Gastroesophageal sphincter (tissue), 3 donors: ENCODE data around the gene OR2L3.

Source experiments
- POLR2A ChIP-seq, 2 donors: fragments of 450-650 bp; IDR thresholded peaks; one replicate each; pipeline ENCODE4 v1.6.1; 2017; ENCODE audit warnings: antibody characterized with exemption in 2 of 2, mild to moderate bottlenecking in 2 of 2, moderate library complexity in 1 of 2
- POLR2AphosphoS5 ChIP-seq: sonication (generic); formaldehyde crosslinking; IDR thresholded peaks from one replicate; pipeline ENCODE4 v1.6.1; 2017; ENCODE audit warnings: antibody characterized with exemption
- TF ChIP-seq, protein P1 (sequence below), 4 experiments: fragments of 200-600 bp in 2 of 4; fragments of 450-650 bp in 2 of 4; sonication (generic) in 1 of 4; IDR thresholded peaks; one replicate each; pipeline ENCODE4 v1.5.1; 2017 to 2019; ENCODE audit warnings: antibody characterized with exemption in 4 of 4, mild to moderate bottlenecking in 2 of 4, moderate library complexity in 2 of 4

DNA sequence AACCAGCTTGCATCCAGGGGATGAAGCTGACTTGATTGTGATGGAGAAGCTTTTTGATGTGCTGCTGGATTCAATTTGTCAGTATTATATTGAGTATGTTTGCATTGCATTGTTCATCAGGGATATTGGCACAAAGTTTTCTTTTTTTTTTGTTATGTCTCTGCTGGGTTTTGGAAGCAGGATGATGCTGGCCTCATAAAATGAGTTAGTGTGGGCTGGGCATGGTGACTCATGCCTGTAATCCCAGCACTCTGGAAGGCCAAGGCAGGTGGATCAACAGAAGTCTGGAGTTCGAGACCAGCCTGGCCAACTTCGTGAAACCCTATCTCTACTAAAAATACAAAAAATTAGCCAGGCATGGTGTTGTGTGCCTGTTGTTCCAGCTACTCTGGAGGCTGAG lies 8.6 kb downstream of the OR2L3 start:
- TF ChIP-seq, protein P1, sequence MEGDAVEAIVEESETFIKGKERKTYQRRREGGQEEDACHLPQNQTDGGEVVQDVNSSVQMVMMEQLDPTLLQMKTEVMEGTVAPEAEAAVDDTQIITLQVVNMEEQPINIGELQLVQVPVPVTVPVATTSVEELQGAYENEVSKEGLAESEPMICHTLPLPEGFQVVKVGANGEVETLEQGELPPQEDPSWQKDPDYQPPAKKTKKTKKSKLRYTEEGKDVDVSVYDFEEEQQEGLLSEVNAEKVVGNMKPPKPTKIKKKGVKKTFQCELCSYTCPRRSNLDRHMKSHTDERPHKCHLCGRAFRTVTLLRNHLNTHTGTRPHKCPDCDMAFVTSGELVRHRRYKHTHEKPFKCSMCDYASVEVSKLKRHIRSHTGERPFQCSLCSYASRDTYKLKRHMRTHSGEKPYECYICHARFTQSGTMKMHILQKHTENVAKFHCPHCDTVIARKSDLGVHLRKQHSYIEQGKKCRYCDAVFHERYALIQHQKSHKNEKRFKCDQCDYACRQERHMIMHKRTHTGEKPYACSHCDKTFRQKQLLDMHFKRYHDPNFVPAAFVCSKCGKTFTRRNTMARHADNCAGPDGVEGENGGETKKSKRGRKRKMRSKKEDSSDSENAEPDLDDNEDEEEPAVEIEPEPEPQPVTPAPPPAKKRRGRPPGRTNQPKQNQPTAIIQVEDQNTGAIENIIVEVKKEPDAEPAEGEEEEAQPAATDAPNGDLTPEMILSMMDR (IDR thresholded peaks at IDR 0.05): no peak
- no peak for TF ChIP-seq POLR2AphosphoS5
- no peak for TF ChIP-seq POLR2A (IDR thresholded peaks at IDR 0.05)
